A172 (cell line): Measurements from ENCODE around the gene CAMK1D. TPM values are rescaled to one million over a fixed set of nuclear protein-coding genes. Genes with fewer than 3 reads are reported as not detected.
A peak's percentile ranks its signal among the peaks of the same experiment; 100 is the strongest.
"Not testable (repeated sequence)": the region's sequence is repeated elsewhere in the genome, so short reads cannot be mapped to it uniquely, and the experiment has no call there.

Experiments
- DNase-seq: peaks from one replicate; pipeline ENCODE4 v3.0.0-alpha.2; 2015; ENCODE audit warnings: low spot score
- total RNA-seq: library from RNA; depleted of rRNA; stranded (reverse); fragments of >200 nt; shearing (Covaris generic); gene quantifications from 2 replicates; pipeline ENCODE4 v1.2.3, GENCODE V29; 2014

The CAMK1D gene
- total RNA-seq, 1 experiment from 2014 or later: 2.6 TPM

DNA sequence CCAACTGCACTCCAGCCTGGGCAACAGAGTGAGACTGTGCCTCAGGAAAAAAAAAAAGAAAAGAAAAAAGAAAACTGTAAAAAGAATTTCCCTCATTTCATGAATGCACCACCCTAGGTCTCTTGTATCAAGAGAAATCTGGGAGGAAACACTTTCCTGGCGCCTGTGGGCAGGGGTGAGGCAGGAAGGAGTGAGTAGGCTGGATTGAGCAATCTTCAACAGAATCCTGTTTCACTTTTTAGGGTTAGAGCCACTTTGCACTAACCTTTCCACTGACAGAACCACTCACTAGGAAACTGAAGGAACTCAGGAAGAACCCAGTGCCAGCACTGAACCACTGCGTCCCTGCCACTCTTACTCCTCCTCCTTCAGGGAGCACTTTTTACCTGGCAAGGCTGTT is 370.0 kb downstream of the CAMK1D start:
- no peak for DNase-seq

GRCh38 chr10:12720217-12720981 is 371.1 kb downstream of the CAMK1D start:
- DNase-seq: peak; percentile 98

- no peak for DNase-seq
Measured at GRCh38 chr10:12721334-12721733, 372.0 kb downstream of the CAMK1D start.

- no peak for DNase-seq
Measured at GRCh38 chr10:12723220-12723619, 373.9 kb downstream of the CAMK1D start.

- DNase-seq: no peak
Measured at GRCh38 chr10:12724807-12725579, 375.6 kb downstream of the CAMK1D start.

- DNase-seq: not testable (repeated sequence)
Measured at GRCh38 chr10:12725580-12725888, 376.2 kb downstream of the CAMK1D start.

GRCh38 chr10:12726971-12727831 is 377.9 kb downstream of the CAMK1D start:
- DNase-seq: peak; percentile 71

DNA sequence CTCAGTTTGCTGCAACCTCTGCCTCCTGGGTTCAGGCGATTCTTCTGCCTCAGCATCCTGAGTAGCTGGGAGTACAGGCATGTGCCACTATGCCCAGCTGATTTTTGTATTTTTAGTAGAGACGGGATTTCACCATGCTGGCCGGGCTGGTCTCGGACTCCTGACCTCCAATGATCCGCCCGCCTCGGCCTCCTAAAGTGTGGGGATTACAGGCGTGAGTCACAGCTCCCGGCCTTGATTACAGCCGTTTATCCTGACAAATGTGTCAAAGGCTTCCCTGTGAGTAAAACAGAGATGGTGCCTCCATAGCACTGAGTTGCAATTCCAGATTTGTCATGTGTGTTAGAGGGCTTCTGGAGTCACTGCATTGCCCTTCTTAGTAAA is 378.5 kb downstream of the CAMK1D start:
- peak; percentile 79 for DNase-seq

GRCh38 chr10:12728494-12728893 is 379.1 kb downstream of the CAMK1D start:
- no peak for DNase-seq

- DNase-seq: no peak
Measured at GRCh38 chr10:12729885-12730284, 380.5 kb downstream of the CAMK1D start.

DNA sequence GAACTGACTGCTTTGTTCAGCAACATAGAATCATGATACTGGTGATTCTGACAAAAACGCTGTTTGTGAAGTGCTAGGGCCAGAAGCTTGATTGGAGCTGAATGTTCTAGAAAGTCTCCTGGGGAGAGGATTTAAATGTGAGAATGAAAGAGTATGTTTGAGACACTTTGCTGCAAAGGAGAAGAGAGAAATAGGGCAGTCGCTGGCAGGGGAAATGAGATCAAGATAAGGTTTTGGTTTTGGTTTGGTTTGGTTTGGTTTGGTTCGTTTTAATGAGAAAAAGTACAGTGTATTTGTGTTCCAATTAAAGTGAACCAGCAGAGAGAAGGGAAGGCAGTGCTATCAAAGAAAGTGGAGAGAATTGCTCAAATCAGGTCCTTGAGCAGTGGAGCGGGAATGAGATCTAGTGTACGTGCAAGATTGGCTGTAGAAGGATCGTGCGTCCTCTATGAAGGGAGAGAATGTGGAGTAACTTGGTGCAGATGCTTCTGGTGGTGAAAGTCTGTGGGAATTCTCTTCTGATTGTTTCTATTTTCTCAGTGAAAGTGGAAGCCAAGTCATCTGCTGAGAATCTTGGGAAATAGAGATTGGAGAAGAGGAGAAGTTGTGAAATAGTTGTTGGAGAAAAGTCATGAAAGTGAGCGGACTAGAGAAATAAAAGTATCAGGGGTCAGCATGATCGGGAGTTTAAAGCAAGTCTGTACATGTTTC is 381.6 kb downstream of the CAMK1D start:
- DNase-seq: no peak

DNA sequence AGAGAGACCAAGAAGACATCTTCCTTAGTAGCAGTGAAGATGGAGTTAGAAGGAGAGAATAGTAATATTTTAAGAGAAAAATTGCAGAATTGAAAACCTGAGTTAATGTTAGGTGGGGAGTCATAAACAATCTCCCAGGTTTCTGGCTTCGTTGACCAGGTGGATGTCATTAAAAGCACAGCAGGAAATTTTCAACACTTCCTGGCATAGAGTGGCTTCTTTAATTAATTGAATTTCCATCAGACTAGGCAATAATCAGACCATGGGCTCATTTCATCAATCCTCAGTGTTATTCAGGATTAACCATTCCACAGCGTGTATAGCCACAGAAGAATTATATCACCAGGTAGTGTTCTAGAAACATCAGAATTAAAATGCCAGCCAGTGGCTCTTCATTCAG is 383.9 kb downstream of the CAMK1D start:
- DNase-seq: no peak

GRCh38 chr10:12735843-12736462 is 386.6 kb downstream of the CAMK1D start:
- DNase-seq: no peak

- no peak for DNase-seq
Measured at GRCh38 chr10:12740813-12741212, 391.5 kb downstream of the CAMK1D start.

GRCh38 chr10:12741360-12741804 is 392.0 kb downstream of the CAMK1D start:
- DNase-seq: no peak

GRCh38 chr10:12742771-12743170 is 393.4 kb downstream of the CAMK1D start:
- DNase-seq: no peak

DNA sequence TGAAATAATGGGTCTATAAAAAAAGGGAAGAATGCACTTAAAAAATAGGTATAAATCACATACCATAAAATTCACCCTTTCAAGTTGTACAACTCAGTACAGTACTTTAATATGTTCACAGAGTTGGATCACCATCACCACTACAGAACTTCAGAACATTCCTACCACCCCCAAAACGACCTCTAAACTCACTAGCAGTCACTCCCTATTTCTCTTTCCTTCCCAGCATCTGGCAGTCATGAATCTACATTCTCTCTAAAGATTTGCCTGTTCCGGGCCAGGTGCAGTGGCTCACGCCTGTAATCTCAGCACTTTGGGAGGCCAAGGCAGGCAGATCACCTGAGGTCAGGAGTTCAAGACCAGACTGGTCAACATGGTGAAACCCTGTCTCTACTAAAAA is 394.1 kb downstream of the CAMK1D start:
- DNase-seq: not testable (repeated sequence)

GRCh38 chr10:12743941-12744340 is 394.6 kb downstream of the CAMK1D start:
- no peak for DNase-seq

DNA sequence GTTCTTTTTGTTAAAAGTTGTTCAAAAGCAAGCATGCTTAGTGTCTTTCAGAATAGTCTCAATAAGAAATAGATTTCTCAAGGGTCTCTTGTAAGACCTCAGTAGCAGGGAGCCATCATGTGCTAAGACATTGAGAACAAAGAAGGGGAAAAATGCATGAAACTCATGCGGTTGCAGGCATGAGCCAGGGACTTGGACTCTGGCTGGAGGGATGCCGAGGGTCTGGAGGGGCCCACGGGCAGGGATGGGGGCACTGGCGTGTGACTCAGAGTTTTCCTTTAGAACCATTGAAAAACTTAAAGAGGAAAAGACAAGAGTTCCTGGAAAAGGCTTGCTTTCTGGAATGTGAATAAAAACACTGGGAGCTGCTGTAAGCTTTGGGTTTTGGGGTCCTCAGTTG is 398.8 kb downstream of the CAMK1D start:
- DNase-seq: no peak

- DNase-seq: no peak
Measured at GRCh38 chr10:12749760-12750478, 400.6 kb downstream of the CAMK1D start.
